ENCODE results near the gene CLMP.
A peak's percentile ranks its signal among the peaks of the same experiment; 100 is the strongest.

The CLMP gene

GRCh38 chr11:123195188-123196059, at the start of gene CLMP:
TSS of gene CLMP (minus strand) at chr11:123195248. CDS start at chr11:123194940, 308 bp downstream.
- DNase-seq: no peak

- DNase-seq: no peak
These were observed 47.0 kb upstream of the CLMP start for GRCh38 chr11:123241874-123242543.

- no peak for DNase-seq
These were observed 46.2 kb upstream of the CLMP start for GRCh38 chr11:123241294-123241693.

GRCh38 chr11:123239191-123240150, 44.4 kb upstream of the CLMP start:
- DNase-seq: no peak

GRCh38 chr11:123238297-123238696, 43.2 kb upstream of the CLMP start:
- no peak for DNase-seq

- no peak for DNase-seq
These were observed 41.8 kb upstream of the CLMP start for GRCh38 chr11:123236879-123237278.

- DNase-seq: no peak
These were observed 40.7 kb upstream of the CLMP start for GRCh38 chr11:123235656-123236261.

- peak; percentile 60 for DNase-seq
These were observed 40.1 kb upstream of the CLMP start for GRCh38 chr11:123235117-123235655.

- no peak for DNase-seq
These were observed 38.9 kb upstream of the CLMP start for GRCh38 chr11:123233975-123234334.

- DNase-seq: no peak
These were observed 38.4 kb upstream of the CLMP start for GRCh38 chr11:123233280-123233974.

GRCh38 chr11:123231777-123232176, 36.7 kb upstream of the CLMP start:
- DNase-seq: no peak

GRCh38 chr11:123231256-123231655, 36.2 kb upstream of the CLMP start:
- no peak for DNase-seq

GRCh38 chr11:123230346-123230745, 35.3 kb upstream of the CLMP start:
- no peak for DNase-seq

- DNase-seq: no peak
These were observed 33.6 kb upstream of the CLMP start for GRCh38 chr11:123228496-123229163.

GRCh38 chr11:123227763-123228495, 32.9 kb upstream of the CLMP start:
- no peak for DNase-seq

- no peak for DNase-seq
These were observed 26.5 kb upstream of the CLMP start for GRCh38 chr11:123221584-123221983.

GRCh38 chr11:123221096-123221561, 26.1 kb upstream of the CLMP start:
- DNase-seq: no peak

GRCh38 chr11:123219066-123219690, 24.1 kb upstream of the CLMP start:
- no peak for DNase-seq

- no peak for DNase-seq
These were observed 23.4 kb upstream of the CLMP start for GRCh38 chr11:123218451-123218850.

GRCh38 chr11:123217897-123218296, 22.8 kb upstream of the CLMP start:
- no peak for DNase-seq
